NCI-H526 treated with DMSO at 0.1 percent for 48 hours (cell line): ENCODE results near the gene LRRFIP1.

Experiments used
- DNase-seq: peaks from one replicate; lab custom pipeline; 2025; lab: John Stamatoyannopoulos, UW

LRRFIP1 gene

GRCh38 chr2:237639052-237639835 lies 11.9 kb downstream of the LRRFIP1 start:
- no peak for DNase-seq

GRCh38 chr2:237639836-237640220 lies 12.4 kb downstream of the LRRFIP1 start:
- DNase-seq: no peak

- DNase-seq: no peak
These were observed 13.2 kb downstream of the LRRFIP1 start for GRCh38 chr2:237640493-237640998.

- DNase-seq: no peak
These were observed 14.8 kb downstream of the LRRFIP1 start for GRCh38 chr2:237642038-237642734.

- no peak for DNase-seq
These were observed 15.7 kb downstream of the LRRFIP1 start for GRCh38 chr2:237643066-237643465.

GRCh38 chr2:237643582-237644380 lies 16.4 kb downstream of the LRRFIP1 start:
- DNase-seq: no peak

- DNase-seq: no peak
These were observed 17.0 kb downstream of the LRRFIP1 start for GRCh38 chr2:237644381-237644703.

- DNase-seq: no peak
These were observed 17.9 kb downstream of the LRRFIP1 start for GRCh38 chr2:237645261-237645660.

- no peak for DNase-seq
These were observed 20.0 kb downstream of the LRRFIP1 start for GRCh38 chr2:237647176-237648015.

GRCh38 chr2:237648016-237648381 lies 20.6 kb downstream of the LRRFIP1 start:
- DNase-seq: no peak

- DNase-seq: no peak
These were observed 22.4 kb downstream of the LRRFIP1 start for GRCh38 chr2:237649541-237650454.

GRCh38 chr2:237650455-237650850 lies 23.1 kb downstream of the LRRFIP1 start:
- DNase-seq: no peak

GRCh38 chr2:237651761-237652160 lies 24.4 kb downstream of the LRRFIP1 start:
- no peak for DNase-seq

- DNase-seq: no peak
These were observed 24.8 kb downstream of the LRRFIP1 start for GRCh38 chr2:237652181-237652580.

- DNase-seq: no peak
These were observed 25.5 kb downstream of the LRRFIP1 start for GRCh38 chr2:237652854-237653253.

GRCh38 chr2:237653776-237654558 lies 26.6 kb downstream of the LRRFIP1 start:
- no peak for DNase-seq

GRCh38 chr2:237657063-237657462 lies 29.7 kb downstream of the LRRFIP1 start:
- no peak for DNase-seq

GRCh38 chr2:237660381-237660900 lies 33.1 kb downstream of the LRRFIP1 start:
- DNase-seq: no peak

- no peak for DNase-seq
These were observed 33.9 kb downstream of the LRRFIP1 start for GRCh38 chr2:237661270-237661669.
